HG03196 (cell line): ENCODE results near the gene HMCN2.

ENCODE experiments used
- ATAC-seq: cut with Tn5 transposase; IDR thresholded peaks from one replicate; pipeline ENCODE4 v1.9.1; 2021; ENCODE audit not compliant: unreplicated experiment

Gene HMCN2

GRCh38 chr9:130461218-130461630 is 195.7 kb downstream of the HMCN2 start:
- ATAC-seq, result no peak

- no peak for ATAC-seq
Observed at GRCh38 chr9:130461731-130462130, 196.2 kb downstream of the HMCN2 start.

DNA sequence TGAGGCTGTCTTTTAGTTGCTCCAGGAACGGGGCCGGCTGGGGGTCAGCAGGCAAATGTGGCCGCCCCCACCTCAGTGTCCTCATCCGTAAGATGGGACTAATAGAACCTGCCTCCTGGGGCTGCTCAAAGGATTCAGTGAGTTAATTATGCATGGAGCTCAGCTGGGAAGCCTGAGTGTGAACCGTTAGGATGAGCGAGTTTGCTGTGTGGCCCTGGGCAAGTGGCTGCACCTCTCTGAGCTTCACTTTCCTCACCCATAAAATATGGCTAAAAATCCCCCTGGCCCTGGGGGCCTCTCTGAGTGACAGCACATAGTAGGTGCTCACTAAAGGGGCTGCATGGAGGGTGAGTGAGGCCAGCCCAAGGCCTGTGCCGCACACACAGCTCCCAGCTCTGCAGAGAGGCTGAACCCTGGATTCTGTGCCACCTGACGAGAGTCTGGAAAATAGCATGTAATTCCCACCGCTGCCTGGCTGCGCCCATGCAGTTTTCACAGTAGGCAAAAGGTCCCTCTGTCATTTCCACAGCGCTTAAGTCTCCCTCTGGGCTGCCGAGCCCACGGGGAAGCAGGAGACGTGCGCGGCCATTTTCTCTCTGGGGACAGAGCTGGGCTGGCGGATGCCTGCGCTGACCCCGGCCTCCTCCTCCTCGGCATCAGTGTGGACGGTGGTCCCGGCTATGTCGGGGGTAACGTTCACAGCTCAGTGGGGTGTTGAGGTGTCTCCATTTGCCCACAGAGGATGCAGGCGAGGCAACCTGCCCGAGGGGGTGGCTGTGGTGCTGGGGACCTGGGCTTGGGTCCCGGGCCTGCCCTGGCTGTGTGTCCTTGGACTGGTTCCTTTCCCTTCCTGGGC is 197.4 kb downstream of the HMCN2 start:
- no peak for ATAC-seq

- ATAC-seq, result no peak
Observed at GRCh38 chr9:130463763-130464745, 198.5 kb downstream of the HMCN2 start.

GRCh38 chr9:130465383-130466096 is 200.0 kb downstream of the HMCN2 start:
- no peak for ATAC-seq

- ATAC-seq, result no peak
Observed at GRCh38 chr9:130466537-130467217, 201.1 kb downstream of the HMCN2 start.

DNA sequence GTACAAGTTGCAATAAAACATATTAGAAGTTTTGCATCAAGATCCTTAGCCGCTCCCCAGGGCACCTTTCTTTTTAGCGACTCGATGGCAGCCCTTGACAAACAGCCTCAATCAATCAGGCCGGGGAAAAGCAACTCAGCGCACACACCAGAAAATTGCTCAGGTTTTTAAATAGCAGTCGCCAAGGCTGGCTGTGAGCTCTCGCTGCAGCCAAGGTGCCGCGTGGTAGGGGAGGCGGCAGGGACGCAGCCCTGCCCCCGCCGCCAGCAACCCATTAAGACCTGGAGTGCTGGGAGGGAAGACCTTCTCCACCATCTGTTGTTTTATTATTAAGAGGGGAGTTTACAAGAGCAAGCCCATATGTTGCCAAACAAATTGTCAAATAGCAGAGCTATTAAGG is 201.8 kb downstream of the HMCN2 start:
- ATAC-seq, result no peak

GRCh38 chr9:130468566-130468965 is 203.0 kb downstream of the HMCN2 start:
- ATAC-seq, result no peak

- no peak for ATAC-seq
Observed at GRCh38 chr9:130470269-130470668, 204.7 kb downstream of the HMCN2 start.

DNA sequence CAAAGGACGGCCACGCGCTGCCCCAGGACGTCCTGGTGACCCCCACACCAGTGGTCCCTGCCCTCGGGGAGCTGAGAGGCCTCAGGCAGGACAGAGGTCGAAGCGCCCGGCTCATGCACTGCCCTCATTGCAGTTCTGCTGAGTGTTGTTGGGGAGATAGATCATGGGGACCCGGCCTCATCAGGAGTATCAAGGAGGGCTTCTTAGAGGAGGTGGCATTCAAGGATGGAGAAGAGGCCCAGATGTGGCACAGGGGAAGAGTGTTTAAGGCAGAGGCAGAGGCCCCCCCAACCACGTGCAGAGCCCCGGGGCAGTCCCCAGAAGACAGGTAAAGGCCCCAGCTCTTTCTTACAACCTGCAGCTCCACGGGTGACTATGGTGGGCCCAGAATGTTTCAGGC is 205.4 kb downstream of the HMCN2 start:
- ATAC-seq, result no peak

- no peak for ATAC-seq
Observed at GRCh38 chr9:130471411-130472183, 206.0 kb downstream of the HMCN2 start.

DNA sequence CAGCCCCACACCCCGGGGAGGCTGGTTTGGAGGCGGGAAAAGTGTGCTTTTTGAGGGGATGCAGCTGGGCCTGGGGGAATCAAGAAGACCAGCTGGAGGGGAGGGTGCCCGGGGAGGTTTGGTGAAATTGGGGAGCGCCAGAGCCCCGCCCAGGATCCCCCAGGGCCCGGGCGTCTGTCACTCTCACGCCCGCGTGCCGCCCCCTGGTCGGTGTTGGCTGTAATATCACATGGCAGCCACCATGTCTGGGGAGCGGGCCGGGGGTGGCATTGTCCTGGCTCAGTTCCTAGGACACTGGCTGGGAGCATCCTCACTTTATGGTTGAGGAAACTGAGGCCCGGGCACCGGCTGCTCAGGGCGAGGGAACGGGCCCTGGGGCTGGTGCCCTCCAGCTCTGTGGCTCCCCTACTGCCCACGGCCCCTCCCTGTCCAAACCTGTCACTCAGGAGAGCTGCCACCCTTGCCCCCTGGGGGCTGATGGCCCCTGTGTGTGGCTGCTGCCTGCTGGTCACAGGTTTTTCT is 206.7 kb downstream of the HMCN2 start:
- ATAC-seq, result no peak

GRCh38 chr9:130473009-130473408 is 207.4 kb downstream of the HMCN2 start:
- no peak for ATAC-seq

- no peak for ATAC-seq
Observed at GRCh38 chr9:130473566-130473965, 208.0 kb downstream of the HMCN2 start.

DNA sequence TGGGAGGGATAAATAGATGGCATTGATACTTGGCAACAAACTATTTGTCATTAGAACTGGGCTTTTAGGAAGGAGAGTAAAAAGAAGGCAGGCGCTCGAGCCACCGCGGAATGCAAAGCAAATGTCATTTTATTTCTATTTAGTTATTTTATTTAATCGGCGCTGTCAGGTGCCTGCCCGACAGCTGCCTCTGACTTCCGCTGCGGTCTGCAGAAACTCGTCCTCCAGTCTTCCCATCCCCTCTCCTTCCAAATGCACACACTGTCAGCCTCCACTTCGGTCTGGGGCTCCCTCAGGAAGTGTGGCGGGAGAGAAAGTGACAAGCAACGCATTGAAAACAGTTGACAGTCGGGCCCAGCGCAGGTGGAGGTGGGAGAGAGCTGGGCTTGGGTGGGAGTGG is 208.5 kb downstream of the HMCN2 start:
- ATAC-seq, result no peak

DNA sequence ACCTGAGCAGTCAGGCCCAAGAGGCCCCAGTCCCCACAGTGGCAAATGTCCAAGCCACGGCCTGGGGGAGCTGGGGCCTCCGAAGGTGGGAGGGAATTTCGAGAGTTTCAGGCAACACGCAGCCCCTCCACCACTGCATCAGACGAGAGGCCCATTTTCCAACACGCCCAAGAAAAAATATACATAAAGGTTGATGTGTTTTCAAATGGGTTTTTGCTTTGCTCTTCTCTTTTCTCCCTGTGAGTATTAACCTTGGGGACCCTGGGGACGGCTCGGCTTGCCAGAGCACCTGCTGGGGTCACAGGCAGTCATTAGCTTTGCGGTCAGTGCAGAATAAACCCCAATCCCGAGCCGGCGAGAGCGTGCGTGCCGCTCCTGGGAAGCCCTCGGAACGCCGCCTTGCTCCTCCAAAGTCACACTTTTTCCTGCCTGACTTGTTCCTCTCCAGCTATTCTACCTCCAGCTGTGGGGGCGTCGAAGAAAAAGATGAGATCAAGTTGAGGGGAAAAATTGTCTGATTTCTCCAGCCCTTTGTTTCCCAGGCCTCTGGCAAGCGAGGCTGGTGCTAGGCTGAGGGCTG is 210.7 kb downstream of the HMCN2 start:
- no peak for ATAC-seq

GRCh38 chr9:130477564-130477963 is 212.0 kb downstream of the HMCN2 start:
- no peak for ATAC-seq

- no peak for ATAC-seq
Observed at GRCh38 chr9:130478152-130478551, 212.6 kb downstream of the HMCN2 start.
